Left lung (tissue), 10 donors: Measurements from ENCODE around the gene ARSB. TPM values are rescaled to one million over a fixed set of nuclear protein-coding genes. Genes with fewer than 3 reads are reported as not detected.

Experiments
- ATAC-seq: fragments of 200-7000 bp; cut with Tn5 transposase; one replicate; pipeline ENCODE4 v1.9.1; 2020; ENCODE audit warnings: moderate library complexity
- DNase-seq, 4 donors: peaks; one replicate each; pipeline ENCODE4 v3.0.0-alpha.2; 2013 to 2020
- H3K27ac ChIP-seq, 2 donors: fragments of 200-600 bp; sonication (generic) in 1 of 2; one replicate each; pipeline versions ENCODE4 v1.5.0 to v1.8.0; 2020 to 2021
- H3K27me3 ChIP-seq, 2 donors: fragments of 200-600 bp; sonication (generic) in 1 of 2; one replicate each; pipeline versions ENCODE4 v1.5.0 to v1.8.0; 2020 to 2021
- H3K36me3 ChIP-seq, 2 donors: fragments of 200-600 bp; sonication (generic) in 1 of 2; one replicate each; pipeline versions ENCODE4 v1.5.0 to v1.8.0; 2020 to 2021
- H3K4me1 ChIP-seq, 2 donors: fragments of 200-600 bp; one replicate each; pipeline ENCODE4 v1.8.0; 2021
- H3K4me3 ChIP-seq, 2 donors: fragments of 200-600 bp; sonication (generic) in 1 of 2; one replicate each; pipeline versions ENCODE4 v1.5.0 to v1.8.0; 2020 to 2021; ENCODE audit warnings: mild to moderate bottlenecking in 1 of 2
- H3K9me3 ChIP-seq, 2 donors: fragments of 200-600 bp; sonication (generic) in 1 of 2; one replicate each; pipeline versions ENCODE4 v1.5.0 to v1.8.0; 2020 to 2021
- CTCF ChIP-seq, 2 donors: fragments of 200-600 bp; sonication (generic) in 1 of 2; IDR thresholded peaks; one replicate each; pipeline versions ENCODE4 v1.5.0 to v1.8.0; 2021; ENCODE audit warnings: antibody characterized with exemption in 2 of 2
- intact Hi-C, 2 donors: fragments of 100-400 bp; cut with DNase I; formaldehyde crosslinking; loops; one replicate each; pipeline versions ENCODE4 v1.11.2 to v1.14.2; 2022
- polyA plus RNA-seq, 6 donors: library from polyadenylated mRNA; unstranded; fragments of 120-200 nt; gene quantifications; one replicate each; pipeline ENCODE4 v1.2.1, GENCODE V29; 2013; ENCODE audit not compliant: insufficient read length in 6 of 6
- total RNA-seq, 2 donors: library from RNA; stranded (reverse); fragmentation: NEBNext Ultra II Directional; extraction: Animal tissue kit (Norgen Biotek cat#: 25700); gene quantifications; one replicate each; pipeline ENCODE4 v1.2.1, GENCODE V29; 2021
- donor health status: DM: no; HTN: yes; CAD: no.
- donor health status: DM: no; HTN: no; CAD: no.

ARSB gene
- total and polyA plus RNA-seq, 8 donors = 13.2 to 26.0 (median 16.8) TPM

- intact Hi-C loops = no loop called here
- no peak for TF ChIP-seq CTCF (IDR thresholded peaks at IDR 0.05)
- Histone ChIP-seq H3K36me3 (no peaks in the 10 kb centered on the region), H3K27me3 (no peaks in the 10 kb centered on the region), H3K4me1 (peaks cover 0 to 28% of the 10 kb centered on the region in 2 donors), H3K27ac (no peak overlapping the region), H3K4me3 (no peak overlapping the region), H3K9me3 (no peaks in the 10 kb centered on the region)
- ATAC-seq (no peak), DNase-seq (no peak)
Measured at GRCh38 chr5:78979909-78980308, 5.2 kb downstream of the ARSB start.

GRCh38 chr5:78979117-78979742 lies 5.9 kb downstream of the ARSB start:
- no peak for TF ChIP-seq CTCF (IDR thresholded peaks at IDR 0.05)
- peaks cover 0 to 33% of the 10 kb centered on the region in 2 donors for H3K4me1 ChIP-seq
- H3K27me3 ChIP-seq = no peaks in the 10 kb centered on the region
- intact Hi-C loops = no loop called here
- no peaks in the 10 kb centered on the region for H3K9me3 ChIP-seq
- ATAC-seq (no peak), DNase-seq (no peak)
- H3K27ac ChIP-seq = no peak overlapping the region
- no peak overlapping the region for H3K4me3 ChIP-seq
- no peaks in the 10 kb centered on the region for H3K36me3 ChIP-seq

GRCh38 chr5:78975035-78975434 lies 10.1 kb downstream of the ARSB start:
- Histone ChIP-seq H3K27me3 (no peaks in the 10 kb centered on the region), H3K36me3 (no peaks in the 10 kb centered on the region), H3K4me1 (peaks cover 7 to 17% of the 10 kb centered on the region in 2 donors), H3K9me3 (no peaks in the 10 kb centered on the region), H3K27ac (no peak overlapping the region), H3K4me3 (no peak overlapping the region)
- no peak for TF ChIP-seq CTCF (IDR thresholded peaks at IDR 0.05)
- no peak for DNase-seq
- intact Hi-C loops = no loop called here
- no peak for ATAC-seq

- no peak overlapping the region for H3K4me3 ChIP-seq
- intact Hi-C loops = no loop called here
- no peak for TF ChIP-seq CTCF (IDR thresholded peaks at IDR 0.05)
Measured at GRCh38 chr5:78974601-78975000, 10.5 kb downstream of the ARSB start.

GRCh38 chr5:78974011-78974410 lies 11.1 kb downstream of the ARSB start:
- Histone ChIP-seq H3K27ac (no peak overlapping the region), H3K4me3 (no peak overlapping the region), H3K4me1 (peaks cover 7 to 13% of the 10 kb centered on the region in 2 donors), H3K27me3 (no peaks in the 10 kb centered on the region), H3K9me3 (no peaks in the 10 kb centered on the region), H3K36me3 (no peaks in the 10 kb centered on the region)
- intact Hi-C loops = no loop called here
- DNase-seq (no peak), ATAC-seq (no peak)
- TF ChIP-seq CTCF (IDR thresholded peaks at IDR 0.05) = no peak

More at GRCh38 chr5:78974601-78975000, 10.5 kb downstream of the ARSB start:
- no peaks in the 10 kb centered on the region for H3K9me3 ChIP-seq
- H3K36me3 ChIP-seq = no peaks in the 10 kb centered on the region
- ATAC-seq (no peak), DNase-seq (no peak)
- peaks cover 7 to 13% of the 10 kb centered on the region in 2 donors for H3K4me1 ChIP-seq
- no peaks in the 10 kb centered on the region for H3K27me3 ChIP-seq
- H3K27ac ChIP-seq = no peak overlapping the region
